Neuronal stem cell (in vitro differentiated cells): ENCODE results near the gene LACRT.
"Not testable (repeated sequence)": the region's sequence is repeated elsewhere in the genome, so short reads cannot be mapped to it uniquely, and the experiment has no call there.

Experiments
- DNase-seq: peaks from one replicate; pipeline ENCODE4 v3.0.0-alpha.2; 2013; ENCODE audit warnings: low spot score
- H2AFZ ChIP-seq: one replicate; pipeline ENCODE4 v1.6.1; 2013; ENCODE audit warnings: mild to moderate bottlenecking, low read length, inconsistent platforms
- H2AK5ac ChIP-seq: 2 replicates; pipeline ENCODE4 v1.6.1; 2013; ENCODE audit warnings: low read depth, mild to moderate bottlenecking, inconsistent platforms, low read length, moderate library complexity, mixed read lengths
- H2BK120ac ChIP-seq: 2 replicates; pipeline ENCODE4 v1.6.1; 2013; ENCODE audit warnings: low read depth, mild to moderate bottlenecking, inconsistent platforms, low read length, moderate library complexity, mixed read lengths
- H2BK12ac ChIP-seq: one replicate; pipeline ENCODE4 v1.6.1; 2013; ENCODE audit warnings: low read length, inconsistent platforms
- H2BK15ac ChIP-seq: 2 replicates; pipeline ENCODE4 v1.6.1; 2013; ENCODE audit warnings: mild to moderate bottlenecking, low read length, inconsistent platforms, mixed read lengths
- H2BK5ac ChIP-seq: one replicate; pipeline ENCODE4 v1.6.1; 2013; ENCODE audit warnings: inconsistent platforms, mild to moderate bottlenecking, low read length, moderate library complexity
- H3K14ac ChIP-seq: one replicate; pipeline ENCODE4 v1.6.1; 2013; ENCODE audit warnings: low read length, inconsistent platforms
- H3K18ac ChIP-seq: 2 replicates; pipeline ENCODE4 v1.6.1; 2013; ENCODE audit warnings: low read length, inconsistent platforms
- H3K23ac ChIP-seq: 2 replicates; pipeline ENCODE4 v1.6.1; 2013; ENCODE audit warnings: low read depth, mild to moderate bottlenecking, mixed read lengths, low read length, inconsistent platforms; ENCODE audit not compliant: poor library complexity
- H3K27ac ChIP-seq: replicated peaks from 3 replicates; pipeline ENCODE4 v1.5.1; 2013; ENCODE audit warnings: low read length, inconsistent platforms
- H3K27me3 ChIP-seq, 3 experiments: 2 replicates each; pipeline ENCODE4 v1.6.1; 2013; ENCODE audit warnings: low read length in 3 of 3, mild to moderate bottlenecking in 2 of 3, inconsistent platforms in 1 of 3, low read depth in 1 of 3, mixed read lengths in 1 of 3, moderate library complexity in 1 of 3; ENCODE audit not compliant: control insufficient read depth in 3 of 3, insufficient read depth in 3 of 3
- H3K36me3 ChIP-seq, 2 donors: replicated peaks in 1 of 2; 2 replicates each; pipeline ENCODE4 v1.6.1; 2013; ENCODE audit warnings: low read length in 2 of 2; ENCODE audit not compliant: control insufficient read depth in 2 of 2, insufficient read depth in 2 of 2
- H3K4ac ChIP-seq: 2 replicates; pipeline ENCODE4 v1.6.1; 2013; ENCODE audit warnings: inconsistent platforms, mild to moderate bottlenecking, low read length, moderate library complexity
- H3K4me1 ChIP-seq, 2 donors: 1 replicate in 1 of 2; 2 replicates in 1 of 2; pipeline ENCODE4 v1.6.1; 2013; ENCODE audit warnings: low read length in 2 of 2, low read depth in 1 of 2; ENCODE audit not compliant: control insufficient read depth in 2 of 2, insufficient read depth in 1 of 2
- H3K4me2 ChIP-seq: one replicate; pipeline ENCODE4 v1.6.1; 2013; ENCODE audit warnings: mild to moderate bottlenecking, low read length, inconsistent platforms; ENCODE audit not compliant: insufficient read depth, poor library complexity, severe bottlenecking
- H3K4me3 ChIP-seq, 2 donors: 2 replicates each; pipeline ENCODE4 v1.5.1; 2013; ENCODE audit warnings: low read length in 2 of 2, mild to moderate bottlenecking in 2 of 2, inconsistent platforms in 1 of 2, moderate library complexity in 1 of 2
- H3K79me1 ChIP-seq: one replicate; pipeline ENCODE4 v1.6.1; 2013; ENCODE audit warnings: low read depth, mild to moderate bottlenecking, inconsistent platforms, low read length, moderate library complexity
- H3K9ac ChIP-seq: one replicate; pipeline ENCODE4 v1.6.1; 2013; ENCODE audit warnings: mild to moderate bottlenecking, low read depth, low read length, inconsistent platforms; ENCODE audit not compliant: poor library complexity
- H3K9me3 ChIP-seq, 2 donors: replicated peaks in 1 of 2; 2 replicates each; pipeline versions ENCODE3 to v1.6.1; 2013; ENCODE audit warnings: low read length in 2 of 2, mild to moderate bottlenecking in 2 of 2, inconsistent platforms in 1 of 2, low read depth in 1 of 2, mixed read lengths in 1 of 2, moderate library complexity in 1 of 2; ENCODE audit not compliant: control insufficient read depth in 2 of 2, insufficient read depth in 1 of 2
- H4K8ac ChIP-seq: one replicate; pipeline ENCODE4 v1.6.1; 2013; ENCODE audit warnings: low read depth, mild to moderate bottlenecking, inconsistent platforms, low read length, moderate library complexity
- H4K91ac ChIP-seq: one replicate; pipeline ENCODE4 v1.6.1; 2013; ENCODE audit warnings: low read length, low read depth, mild to moderate bottlenecking, inconsistent platforms; ENCODE audit not compliant: poor library complexity
- WGBS, 2 donors: extraction: QIAGEN DNeasy Blood & Tissue Kit; methylation state at CpG; one replicate each; pipeline ENCODE4 v1.1.7; 2013; ENCODE audit warnings: missing lambda C conversion rate in 2 of 2, mixed read lengths in 1 of 2; ENCODE audit not compliant: insufficient read length in 2 of 2, insufficient replicate concordance in 1 of 2; ENCODE audit errors: extremely low coverage in 2 of 2; 5-methylcytosine and 5-hydroxymethylcytosine counted together

Gene LACRT

DNA sequence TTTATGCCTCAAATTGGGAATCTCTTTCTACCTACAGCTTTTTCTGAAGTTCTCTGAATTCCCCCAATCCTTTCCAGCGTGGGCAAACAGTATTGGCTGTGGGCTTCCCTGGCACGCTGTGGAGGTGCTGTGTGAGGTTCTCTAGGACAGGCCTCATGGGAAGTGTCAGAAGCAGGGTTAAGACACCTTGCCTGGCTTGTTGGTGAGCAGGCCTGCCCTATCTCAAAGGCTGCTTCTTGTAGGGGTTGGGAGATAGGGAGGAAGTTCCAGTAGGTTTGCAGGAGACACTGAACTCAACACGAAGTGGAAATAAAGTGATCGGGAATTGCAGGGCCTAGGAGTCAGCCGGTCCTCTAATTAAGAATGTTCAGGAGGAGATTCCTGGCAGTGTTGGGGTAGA is 43.4 kb upstream of the LACRT start:
- H2BK15ac ChIP-seq = no peak overlapping the region
- H3K23ac ChIP-seq = no peak overlapping the region
- H3K4ac ChIP-seq = no peak overlapping the region
- H2BK12ac ChIP-seq = no peak overlapping the region
- no peak overlapping the region for H3K4me2 ChIP-seq
- no CpG with 5 or more reads among the region's 5 CpGs for WGBS, 2 donors
- H3K14ac ChIP-seq = no peak overlapping the region
- H3K9me3 ChIP-seq = no peaks in the 10 kb centered on the region
- DNase-seq = no peak
- no peak overlapping the region for H2BK120ac ChIP-seq
- H3K4me3 ChIP-seq = no peak overlapping the region
- no peak overlapping the region for H2BK5ac ChIP-seq
- no peak overlapping the region for H3K18ac ChIP-seq
- H3K4me1 ChIP-seq = peaks cover 4 to 6% of the 10 kb centered on the region in 2 donors
- no peak overlapping the region for H2AK5ac ChIP-seq
- no peaks in the 10 kb centered on the region for H3K27me3 ChIP-seq
- H3K36me3 ChIP-seq = no peaks in the 10 kb centered on the region
- H3K9ac ChIP-seq = no peak overlapping the region
- H3K79me1 ChIP-seq = no peaks in the 10 kb centered on the region
- no peak overlapping the region for H2AFZ ChIP-seq
- H4K8ac ChIP-seq = no peak overlapping the region
- H3K27ac ChIP-seq = no peak overlapping the region
- H4K91ac ChIP-seq = no peak overlapping the region

- DNase-seq = no peak
- no CpG with 5 or more reads among the region's 5 CpGs for WGBS, 2 donors
Measured at GRCh38 chr12:54667945-54668344, 33.2 kb upstream of the LACRT start.

DNA sequence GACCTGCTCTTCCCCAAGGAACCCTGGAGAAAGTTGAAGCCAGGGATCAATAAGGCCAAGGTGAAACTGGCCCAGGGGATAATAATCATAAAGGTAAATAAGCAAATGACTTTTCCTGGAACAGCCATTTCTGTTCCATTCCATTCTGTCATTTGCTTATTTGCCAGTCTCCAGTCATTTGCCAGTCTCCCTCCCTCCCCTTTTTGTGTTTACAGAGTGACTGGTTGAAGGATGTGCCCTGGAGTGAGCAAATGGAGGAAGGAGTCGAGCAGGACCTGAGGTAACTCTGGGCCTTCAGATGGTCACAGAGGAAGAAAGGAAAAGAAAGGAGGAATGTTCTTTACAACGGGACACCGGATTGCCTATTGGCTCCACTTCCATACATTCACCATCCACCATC is 31.3 kb upstream of the LACRT start:
- no peaks in the 10 kb centered on the region for H3K27me3 ChIP-seq
- H3K79me1 ChIP-seq = no peaks in the 10 kb centered on the region
- no peak overlapping the region for H3K14ac ChIP-seq
- H3K27ac ChIP-seq = no peak overlapping the region
- no peak overlapping the region for H3K4me2 ChIP-seq
- H4K8ac ChIP-seq = no peak overlapping the region
- no peak overlapping the region for H3K4ac ChIP-seq
- H3K18ac ChIP-seq = no peak overlapping the region
- H3K23ac ChIP-seq = no peak overlapping the region
- H2AFZ ChIP-seq = no peak overlapping the region
- no peak overlapping the region for H2BK5ac ChIP-seq
- no peak for DNase-seq
- H2AK5ac ChIP-seq = no peak overlapping the region
- no CpG with 5 or more reads among the region's 3 CpGs for WGBS, 2 donors
- H3K36me3 ChIP-seq = no peaks in the 10 kb centered on the region
- no peaks in the 10 kb centered on the region for H3K9me3 ChIP-seq
- H2BK15ac ChIP-seq = no peak overlapping the region
- no peak overlapping the region for H3K9ac ChIP-seq
- H4K91ac ChIP-seq = no peak overlapping the region
- H3K4me1 ChIP-seq = peaks cover 0 to 2% of the 10 kb centered on the region in 2 donors
- H2BK12ac ChIP-seq = no peak overlapping the region
- no peak overlapping the region for H2BK120ac ChIP-seq
- no peak overlapping the region for H3K4me3 ChIP-seq

More at GRCh38 chr12:54667945-54668344, 33.2 kb upstream of the LACRT start:
- H3K9ac ChIP-seq = no peak overlapping the region
- no peak overlapping the region for H4K91ac ChIP-seq
- no peaks in the 10 kb centered on the region for H3K27me3 ChIP-seq
- H3K9me3 ChIP-seq = no peaks in the 10 kb centered on the region
- H2BK12ac ChIP-seq = no peak overlapping the region
- peaks cover 0 to 2% of the 10 kb centered on the region in 2 donors for H3K4me1 ChIP-seq
- no peak overlapping the region for H2AK5ac ChIP-seq
- H2BK15ac ChIP-seq = no peak overlapping the region
- H4K8ac ChIP-seq = no peak overlapping the region
- H3K4ac ChIP-seq = no peak overlapping the region
- no peaks in the 10 kb centered on the region for H3K36me3 ChIP-seq
- H3K4me2 ChIP-seq = no peak overlapping the region
- H3K27ac ChIP-seq = no peak overlapping the region
- no peak overlapping the region for H3K4me3 ChIP-seq
- H2BK120ac ChIP-seq = no peak overlapping the region
- no peak overlapping the region for H3K23ac ChIP-seq
- no peaks in the 10 kb centered on the region for H3K79me1 ChIP-seq
- H3K14ac ChIP-seq = no peak overlapping the region
- no peak overlapping the region for H2AFZ ChIP-seq
- H3K18ac ChIP-seq = no peak overlapping the region
- H2BK5ac ChIP-seq = no peak overlapping the region

GRCh38 chr12:54665022-54665635 is 30.4 kb upstream of the LACRT start:
- not testable (repeated sequence) for H2AK5ac ChIP-seq, H4K8ac ChIP-seq, H3K23ac ChIP-seq, H3K79me1 ChIP-seq, H2BK12ac ChIP-seq, H2BK5ac ChIP-seq, H3K18ac ChIP-seq, DNase-seq, H3K36me3 ChIP-seq, H3K4me3 ChIP-seq, H3K27ac ChIP-seq, H3K4me1 ChIP-seq, H3K9ac ChIP-seq, H4K91ac ChIP-seq, H3K9me3 ChIP-seq, H2AFZ ChIP-seq, H3K14ac ChIP-seq, H2BK120ac ChIP-seq, H3K4me2 ChIP-seq, H3K4ac ChIP-seq, H2BK15ac ChIP-seq, H3K27me3 ChIP-seq
- WGBS, 2 donors = no CpG with 5 or more reads among the region's 3 CpGs
